Umbilical cord (tissue), 2 donors: ENCODE measurements around the gene TGDS. TPM values are rescaled to one million over a fixed set of nuclear protein-coding genes. Genes with fewer than 3 reads are reported as not detected.
"Not testable (repeated sequence)": the region's sequence is repeated elsewhere in the genome, so short reads cannot be mapped to it uniquely, and the experiment has no call there.

ENCODE experiments used
- DNase-seq: peaks from one replicate; pipeline ENCODE4 v3.0.0-alpha.2; 2015; ENCODE audit warnings: low spot score
- total RNA-seq: library from RNA; depleted of rRNA; stranded (reverse); fragments of >200 nt; gene quantifications from one replicate; pipeline ENCODE4 v1.2.3, GENCODE V29; 2014; ENCODE audit warnings: low replicate concordance; ENCODE audit not compliant: insufficient read depth

Gene TGDS, protein sequence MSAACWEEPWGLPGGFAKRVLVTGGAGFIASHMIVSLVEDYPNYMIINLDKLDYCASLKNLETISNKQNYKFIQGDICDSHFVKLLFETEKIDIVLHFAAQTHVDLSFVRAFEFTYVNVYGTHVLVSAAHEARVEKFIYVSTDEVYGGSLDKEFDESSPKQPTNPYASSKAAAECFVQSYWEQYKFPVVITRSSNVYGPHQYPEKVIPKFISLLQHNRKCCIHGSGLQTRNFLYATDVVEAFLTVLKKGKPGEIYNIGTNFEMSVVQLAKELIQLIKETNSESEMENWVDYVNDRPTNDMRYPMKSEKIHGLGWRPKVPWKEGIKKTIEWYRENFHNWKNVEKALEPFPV
- 7.9 TPM for total RNA-seq

DNA sequence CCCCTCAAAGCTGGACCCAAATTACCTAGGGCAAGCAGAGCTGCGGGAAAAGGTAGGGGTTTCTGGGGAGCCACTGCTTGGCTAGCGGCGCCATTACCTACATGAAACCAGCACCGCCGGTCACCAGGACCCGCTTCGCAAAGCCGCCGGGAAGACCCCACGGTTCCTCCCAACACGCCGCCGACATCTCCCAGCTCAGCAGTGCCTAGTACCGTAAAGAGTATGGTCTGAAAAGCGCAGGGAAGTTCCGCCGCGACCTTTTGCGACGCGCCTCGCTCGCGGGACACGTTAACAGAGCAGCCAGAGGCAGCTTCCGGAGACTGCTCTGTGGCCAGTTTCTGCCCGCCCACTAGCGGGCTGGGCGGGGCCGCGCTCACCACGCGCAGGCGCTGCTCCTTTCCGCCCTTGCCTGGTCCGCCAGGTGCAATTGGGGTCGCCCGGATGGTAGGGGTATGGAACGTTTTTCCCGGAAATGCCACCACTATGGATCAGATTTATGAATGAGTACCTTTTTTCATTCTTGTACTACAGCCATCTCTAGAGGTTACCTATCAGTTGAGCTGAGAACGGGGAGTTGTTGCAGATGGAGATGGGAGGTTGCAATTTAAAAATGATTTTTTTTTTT is at the start of gene TGDS:
Gene TGDS, minus strand, starts transcription at position 203 of the 625 bp plus-strand sequence. Its CDS starts 16 bp downstream, at position 187.
- DNase-seq = peak; percentile 97

DNA sequence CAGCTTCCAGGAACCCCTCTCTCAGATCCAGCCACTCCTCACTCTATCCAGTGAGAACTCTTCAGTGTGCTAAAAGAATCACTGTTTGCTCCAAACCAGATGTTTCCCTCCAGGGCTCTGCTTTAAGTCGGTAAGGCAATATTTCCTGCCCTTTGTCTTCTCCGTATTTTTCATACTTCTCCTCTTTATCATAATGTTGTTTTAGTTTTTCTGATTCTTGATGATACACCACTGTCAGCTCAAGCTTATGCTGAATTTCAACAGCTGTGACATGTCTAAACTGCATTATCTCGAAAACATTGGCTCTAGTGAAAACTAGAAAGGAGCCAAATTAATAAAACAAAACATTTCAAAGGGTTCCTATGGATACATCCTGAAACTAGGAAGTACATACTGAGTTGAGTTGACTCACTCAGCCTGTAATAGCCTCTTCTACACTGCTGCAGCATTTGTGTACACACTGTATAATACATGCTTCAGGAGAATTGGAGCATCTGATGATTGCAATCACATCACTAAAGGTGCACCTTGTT is 45.5 kb upstream of the TGDS start:
- peak; percentile 81 for DNase-seq

DNA sequence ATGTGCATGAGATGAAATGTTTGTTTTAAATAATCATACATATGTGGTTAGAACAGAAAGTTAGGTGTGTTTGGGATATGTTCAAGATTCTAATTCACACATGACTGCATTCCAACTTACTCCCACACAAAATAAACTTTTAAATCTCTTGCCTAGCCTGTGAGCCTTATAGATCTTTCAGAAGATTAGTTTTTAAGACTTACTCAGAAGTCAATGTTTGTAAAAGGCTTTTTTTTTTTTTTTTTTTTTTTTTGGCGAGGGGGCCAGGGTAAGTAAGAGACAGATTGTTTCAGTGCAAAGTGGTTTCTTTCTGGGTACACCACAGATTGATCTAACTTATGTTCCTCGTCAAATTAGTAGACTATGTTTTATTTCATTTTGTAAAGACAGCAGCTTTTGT is 44.8 kb upstream of the TGDS start:
- peak; percentile 7 for DNase-seq

DNA sequence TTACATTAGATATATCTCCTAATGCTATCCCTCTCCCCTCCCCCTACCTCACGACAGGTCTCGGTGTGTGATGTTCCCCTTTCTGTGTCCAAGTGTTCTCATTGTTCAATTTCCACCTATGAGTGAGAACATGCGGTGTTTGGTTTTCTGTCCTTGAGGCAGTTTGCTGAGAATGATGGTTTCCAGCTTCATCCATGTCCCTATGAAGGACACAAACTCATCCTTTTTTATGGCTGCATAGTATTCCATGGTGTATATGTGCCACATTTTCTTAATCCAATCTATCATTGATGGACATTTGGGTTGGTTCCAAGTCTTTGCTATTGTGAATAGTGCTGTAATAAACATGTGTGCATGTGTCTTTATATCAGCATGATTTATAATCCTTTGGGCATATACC is 41.7 kb upstream of the TGDS start:
- not testable (repeated sequence) for DNase-seq

DNA sequence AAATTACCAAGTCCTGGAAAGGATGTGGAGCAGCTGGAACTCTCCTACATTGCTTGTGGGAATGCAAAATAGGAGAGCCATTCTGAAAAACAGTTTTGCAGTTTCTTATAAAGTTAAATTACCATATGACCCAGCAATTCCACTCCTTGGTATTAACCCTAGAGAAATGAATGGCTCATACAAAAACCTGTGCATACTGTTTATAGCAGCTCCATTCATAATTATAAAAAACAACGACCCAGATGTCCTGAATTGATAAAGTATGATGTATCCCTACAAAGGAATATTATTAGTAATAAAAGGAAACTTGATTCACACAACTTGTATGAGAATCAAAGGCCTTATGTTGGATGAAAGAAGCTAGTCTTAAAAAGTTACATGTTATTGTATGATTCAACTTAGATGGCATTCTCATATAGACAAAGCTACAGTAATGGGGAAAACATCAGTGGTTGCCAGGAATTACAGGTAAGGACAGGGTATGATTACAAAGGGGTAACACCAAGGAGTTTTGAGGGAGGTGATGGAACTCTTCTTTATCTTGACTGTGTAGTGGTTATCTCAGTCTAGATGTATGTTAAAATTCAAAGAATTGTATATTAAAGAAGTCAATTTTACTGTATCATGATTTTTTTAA is 41.1 kb upstream of the TGDS start:
- no peak for DNase-seq

DNA sequence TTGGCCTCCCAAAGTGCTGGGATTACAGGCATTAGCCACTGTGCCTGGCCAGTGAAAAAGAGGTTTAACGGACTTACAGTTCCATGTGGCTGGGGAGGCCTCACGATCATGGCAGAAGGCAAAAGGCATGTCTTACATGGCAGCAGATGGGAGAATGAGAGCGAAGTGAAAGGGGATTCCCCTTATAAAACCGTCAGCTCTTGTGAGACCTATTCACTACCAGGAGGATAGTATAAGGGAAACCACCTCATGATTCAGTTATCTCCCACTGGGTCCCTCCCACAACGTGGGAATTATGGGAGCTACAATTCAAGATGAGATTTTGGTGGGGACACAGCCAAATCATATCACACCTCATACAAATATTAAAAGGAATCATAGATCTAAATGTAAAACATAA is 40.1 kb upstream of the TGDS start:
- DNase-seq = not testable (repeated sequence)

DNA sequence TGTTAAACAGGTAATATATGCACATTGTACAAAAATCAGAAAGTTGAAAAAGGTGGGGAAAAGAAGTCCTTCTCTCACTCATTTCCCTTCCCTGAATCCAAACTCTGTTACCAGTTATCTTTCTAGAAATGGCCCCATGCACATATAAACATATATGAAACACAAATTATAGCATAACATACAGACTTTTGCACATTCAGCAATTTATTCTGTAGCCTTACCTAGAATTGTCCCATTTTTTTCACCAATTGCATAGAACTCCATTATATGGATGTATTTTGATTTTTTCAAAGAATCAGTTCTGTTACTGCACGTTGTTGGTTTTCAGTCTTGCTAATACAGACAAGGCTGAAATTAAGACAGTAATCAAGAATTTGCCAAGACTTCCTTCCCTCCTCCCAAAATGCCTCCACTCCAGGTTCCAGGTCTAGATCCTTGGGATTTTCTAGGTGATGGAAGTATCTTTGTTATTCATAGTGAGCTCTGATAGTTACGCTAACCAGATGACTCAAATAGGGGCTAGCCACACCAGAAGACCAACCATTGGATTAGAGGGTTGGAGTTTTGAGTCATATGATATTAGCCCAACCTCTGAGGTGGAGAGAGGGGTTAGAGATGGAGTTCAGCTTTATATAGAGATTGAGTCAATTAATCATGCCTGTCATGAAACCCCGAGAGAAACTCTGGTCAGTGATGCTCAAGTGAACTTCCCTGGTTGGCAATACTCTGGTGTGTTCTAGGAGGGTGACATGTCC is 36.5 kb upstream of the TGDS start:
- no peak for DNase-seq

DNA sequence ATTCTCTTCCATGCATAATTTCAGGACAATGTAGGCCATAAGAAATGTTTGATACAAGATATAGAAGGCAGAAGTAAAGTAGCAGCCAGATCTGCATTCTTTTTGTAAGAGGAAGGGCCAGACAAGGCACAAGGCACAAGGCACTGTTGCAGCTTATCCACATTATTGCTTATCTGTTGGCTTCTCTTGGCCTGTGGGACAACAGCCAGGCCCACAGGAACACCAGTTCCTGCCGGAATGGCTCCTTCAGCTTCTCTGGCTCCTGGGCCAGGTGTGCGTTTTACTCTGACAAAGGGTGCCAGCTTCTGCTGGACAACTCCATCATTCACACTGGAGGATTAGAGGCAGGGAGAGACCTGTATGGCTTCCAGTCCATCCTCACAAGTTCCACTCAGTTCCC is 34.9 kb upstream of the TGDS start:
- no peak for DNase-seq

DNA sequence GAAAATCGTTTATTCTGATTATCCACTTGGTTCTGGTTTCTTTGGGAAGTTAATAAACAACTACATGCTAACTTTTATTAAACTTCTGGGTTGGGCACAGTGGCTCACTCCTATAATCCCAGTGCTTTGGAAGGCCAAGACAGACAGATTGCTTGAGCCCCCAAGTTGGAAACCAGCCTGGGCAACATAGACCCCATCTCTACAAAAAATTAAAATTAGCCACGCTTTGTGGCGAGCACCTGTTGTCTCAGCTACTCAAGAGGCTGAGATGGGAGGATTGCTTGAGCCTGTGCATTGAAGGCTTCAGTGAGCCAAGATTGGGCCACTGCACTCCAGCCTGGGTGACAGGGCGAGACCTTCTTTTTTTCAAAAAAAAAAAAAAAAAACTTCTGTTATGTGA is 27.4 kb upstream of the TGDS start:
- DNase-seq = no peak

DNA sequence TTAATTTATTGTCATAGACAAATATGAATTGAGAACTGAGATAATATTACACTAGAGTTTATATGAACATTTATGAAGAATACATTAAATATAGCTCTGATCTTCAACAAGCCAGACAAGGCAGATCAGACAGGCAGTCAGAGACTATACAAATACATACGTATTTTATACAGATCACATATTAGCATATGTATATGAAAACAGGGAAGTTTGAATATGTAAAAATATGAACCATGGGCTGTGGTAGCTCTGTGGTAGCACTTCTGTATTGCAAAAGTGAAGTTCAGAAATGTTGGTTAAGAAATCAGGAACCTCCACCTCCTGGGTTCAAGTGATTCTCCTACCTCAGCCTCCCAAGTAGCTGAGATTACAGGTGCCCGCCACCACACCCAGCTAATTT is 26.4 kb upstream of the TGDS start:
- DNase-seq = no peak

DNA sequence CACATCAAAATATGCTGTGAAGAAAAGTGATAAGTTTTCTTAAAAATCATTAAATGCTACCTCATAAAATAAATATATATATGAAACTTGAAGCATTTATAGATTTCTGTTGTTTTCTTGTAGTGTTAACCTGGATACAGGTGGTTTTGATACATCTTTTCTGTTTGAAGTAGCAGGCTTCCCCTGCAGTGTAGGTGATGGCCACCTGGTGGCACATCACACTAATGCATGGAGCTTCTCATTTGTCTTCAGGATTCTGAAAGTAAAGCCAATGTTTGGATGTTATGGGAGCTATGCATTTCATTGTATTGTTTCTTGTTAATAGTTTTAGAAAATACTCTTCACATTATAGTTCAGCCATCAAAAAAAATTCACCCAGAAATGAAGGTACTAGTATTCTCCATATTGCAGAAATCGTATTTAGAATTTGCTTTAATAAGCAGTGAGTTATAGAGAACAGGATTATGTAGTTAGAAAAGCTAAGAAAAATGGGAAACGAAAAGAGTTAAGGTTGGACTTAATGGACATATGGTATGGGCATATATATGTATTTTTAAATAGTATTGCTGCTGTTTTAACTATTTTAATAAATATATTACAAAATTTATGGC is 24.4 kb upstream of the TGDS start:
- peak; percentile 12 for DNase-seq

DNA sequence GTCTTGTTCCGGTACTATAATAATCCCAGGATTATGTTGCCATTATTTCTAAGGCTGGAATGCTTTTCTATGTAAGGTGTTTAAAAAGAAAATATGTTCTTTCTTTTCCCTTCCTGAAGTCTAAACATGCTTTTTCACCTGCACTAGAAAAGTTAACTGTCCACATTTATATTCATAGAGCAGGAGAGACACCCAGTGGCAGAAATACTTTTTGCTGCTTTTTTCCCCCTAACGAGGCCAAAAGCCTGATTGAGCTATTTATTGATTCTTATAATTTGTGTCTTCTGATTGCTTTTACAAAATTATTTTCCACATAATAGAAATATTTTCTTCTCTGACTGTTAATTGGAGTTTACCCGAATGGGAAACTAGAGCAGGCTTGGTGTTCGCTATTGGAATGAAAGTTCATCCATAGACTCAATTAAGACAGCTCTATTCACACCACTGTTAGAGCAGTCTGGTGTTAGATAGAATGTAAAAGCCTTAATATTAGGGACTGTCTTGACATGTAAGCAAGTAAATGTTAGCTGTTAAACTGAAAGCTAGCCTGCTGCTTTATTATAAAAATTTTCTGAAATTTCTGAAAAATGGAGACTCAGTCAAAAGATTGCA is 21.5 kb upstream of the TGDS start:
- DNase-seq = peak; percentile 46

DNA sequence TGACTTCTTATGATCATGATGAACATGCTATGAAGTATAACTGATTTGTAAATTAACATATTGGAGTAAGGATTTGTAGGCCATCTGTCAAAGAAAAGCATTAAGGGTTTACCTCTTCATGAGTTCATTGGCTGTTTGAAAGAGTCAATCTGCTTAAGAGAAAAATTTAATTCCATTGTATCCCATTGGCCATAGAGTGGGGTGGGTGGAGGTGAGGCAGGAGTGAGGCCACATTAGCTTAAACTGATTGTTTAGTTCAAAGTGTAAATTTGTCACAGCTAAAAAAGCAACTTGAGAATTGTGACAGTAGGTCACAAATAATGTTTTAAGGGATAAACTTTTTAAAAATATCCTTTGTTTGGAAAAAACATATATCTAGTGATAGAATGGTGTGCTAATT is 17.1 kb upstream of the TGDS start:
- no peak for DNase-seq

DNA sequence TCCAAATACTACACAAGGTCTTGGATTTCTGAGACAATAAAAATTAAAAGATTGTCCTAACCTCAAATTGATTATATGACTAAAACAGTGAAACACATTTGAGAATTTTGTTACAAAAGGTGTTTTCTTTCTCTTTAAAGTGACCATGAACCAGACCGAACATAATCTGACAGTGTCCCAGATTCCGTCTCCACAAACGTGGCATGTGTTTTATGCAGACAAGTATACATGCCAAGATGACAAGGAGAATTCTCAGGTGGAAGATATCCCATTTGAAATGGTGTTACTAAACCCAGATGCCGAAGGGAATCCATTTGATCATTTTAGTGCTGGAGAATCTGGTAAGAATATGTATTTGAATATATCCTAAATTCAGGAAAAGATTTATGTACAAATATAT is 16.1 kb upstream of the TGDS start:
- no peak for DNase-seq

DNA sequence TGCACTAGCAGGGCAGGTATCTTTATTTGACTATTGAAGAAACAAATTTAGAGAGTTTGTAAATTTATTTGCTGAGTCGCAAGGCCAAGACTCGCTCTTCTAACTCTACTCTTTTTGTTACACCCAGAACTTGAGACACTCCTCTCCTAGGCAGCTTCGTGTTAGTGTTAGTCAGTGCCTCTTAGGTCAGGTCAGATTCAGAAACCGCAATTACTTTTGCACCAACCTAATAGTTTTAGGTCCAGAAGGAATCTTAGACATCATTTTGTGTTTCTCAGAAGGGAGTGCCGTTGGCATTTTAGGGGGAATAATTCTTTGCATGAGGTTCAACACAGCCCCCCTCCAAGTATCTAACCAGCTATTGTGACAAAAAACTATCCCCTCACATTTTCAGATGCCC is 14.5 kb upstream of the TGDS start:
- DNase-seq = no peak

DNA sequence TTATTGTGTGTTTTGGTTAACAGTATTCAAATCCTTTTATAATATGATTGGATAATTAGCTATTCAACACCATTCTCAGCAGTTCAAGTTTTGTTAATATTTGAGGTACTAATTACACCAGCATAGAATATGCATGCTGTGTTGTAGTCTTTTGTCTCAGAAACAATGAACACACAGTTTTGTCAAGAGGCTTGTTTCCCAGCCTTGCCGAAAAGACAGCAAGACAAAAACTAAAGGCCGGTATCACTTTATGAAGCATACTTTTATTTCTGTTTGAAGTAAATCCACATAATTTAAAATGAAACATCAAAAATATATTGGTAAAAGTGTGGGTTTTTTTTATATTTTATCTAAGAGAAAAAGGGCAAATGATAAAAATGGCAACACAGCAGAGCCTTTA is 13.2 kb upstream of the TGDS start:
- no peak for DNase-seq

DNA sequence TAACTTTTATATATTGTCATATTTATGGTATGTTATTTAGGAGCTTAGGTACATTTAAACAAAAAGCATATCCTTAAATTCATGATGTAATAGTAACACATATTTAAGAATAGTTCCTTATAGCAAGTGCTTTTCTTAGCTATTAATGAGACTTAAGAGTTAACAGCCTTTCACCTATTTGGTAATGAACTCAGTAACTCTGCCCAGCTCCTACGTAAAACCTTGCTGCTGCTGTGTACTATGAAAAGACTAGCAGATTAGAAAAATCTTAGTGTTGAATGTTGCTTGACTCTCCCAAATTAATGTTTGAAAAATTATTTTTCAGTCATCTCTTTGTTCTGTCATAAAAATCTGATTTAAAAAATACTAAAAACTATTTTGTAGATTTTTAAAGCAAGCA is 12.6 kb upstream of the TGDS start:
- DNase-seq = no peak

DNA sequence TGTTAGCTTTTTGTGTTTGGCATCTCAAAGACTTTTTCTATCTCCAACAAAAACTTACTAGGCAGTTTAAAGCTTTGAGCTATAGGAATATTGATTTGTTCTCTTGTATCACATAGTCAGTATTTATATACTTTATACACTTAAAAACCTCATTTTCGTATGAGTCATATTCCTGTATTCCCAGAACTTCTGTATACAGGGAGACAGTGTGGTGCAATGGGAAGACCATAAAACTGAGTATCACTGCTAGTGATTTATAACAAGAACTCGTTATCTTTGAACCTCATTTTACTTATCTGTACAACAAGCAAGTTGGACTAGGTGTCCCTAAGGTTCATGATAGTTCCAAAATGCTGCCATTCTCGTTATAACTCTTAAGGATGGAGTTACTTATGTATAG is 12.0 kb upstream of the TGDS start:
- DNase-seq = no peak

DNA sequence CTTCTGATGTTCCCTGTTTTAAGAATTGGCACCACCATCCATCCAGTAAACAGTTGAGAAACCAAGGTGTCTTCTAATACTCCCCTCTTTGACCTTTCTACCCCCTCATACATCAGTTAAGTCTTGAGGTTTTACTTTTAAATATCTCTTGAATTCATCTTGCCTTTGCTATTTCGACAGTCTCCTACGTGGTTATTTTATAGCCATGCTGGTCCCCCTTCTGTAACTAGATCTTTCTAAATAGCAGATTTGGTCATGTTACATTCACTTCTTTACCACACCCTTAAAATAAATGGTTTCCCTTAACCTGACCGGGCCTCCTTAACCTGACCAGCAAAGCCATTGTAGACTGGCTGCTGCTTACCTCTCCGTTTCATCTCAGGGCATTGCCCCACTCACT is 11.1 kb upstream of the TGDS start:
- DNase-seq = no peak

DNA sequence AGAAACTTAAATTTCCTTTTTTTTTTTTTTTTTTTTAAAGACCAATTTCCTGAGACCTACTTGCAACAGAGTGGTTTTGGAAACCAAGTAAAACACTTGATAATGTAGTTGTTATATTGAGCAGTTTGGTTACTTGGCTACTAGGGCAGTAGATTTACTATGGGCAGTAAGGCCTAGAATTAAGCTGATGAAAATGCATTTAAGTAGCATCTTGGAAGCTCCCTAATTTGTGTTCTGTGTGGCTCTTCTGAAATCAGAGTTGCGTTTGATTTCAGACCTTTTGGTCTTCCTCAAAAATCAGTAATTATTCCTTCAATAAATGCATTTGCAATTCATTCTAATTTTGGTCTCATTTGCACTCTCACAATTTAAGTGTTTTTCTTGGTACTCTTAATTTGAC is 6.5 kb upstream of the TGDS start:
- no peak for DNase-seq
